Immature natural killer cell (primary cell): Measurements from ENCODE around the gene SIRT7. TPM values are rescaled to one million over a fixed set of nuclear protein-coding genes. Genes with fewer than 3 reads are reported as not detected.

Source experiments
- DNase-seq, 3 donors: peaks; one replicate each; pipeline ENCODE4 v3.0.0; 2022; ENCODE audit warnings: mixed read lengths in 1 of 3
- H3K27ac Mint-ChIP-seq, 6 donors: one replicate each; pipeline ENCODE4 v1.8.0; 2020; ENCODE audit warnings: mixed read lengths in 6 of 6, mild to moderate bottlenecking in 5 of 6, inconsistent platforms in 4 of 6, moderate library complexity in 3 of 6
- H3K27me3 Mint-ChIP-seq, 3 donors: one replicate each; pipeline ENCODE4 v1.8.0; 2020 to 2021; ENCODE audit warnings: low read depth in 3 of 3, mild to moderate bottlenecking in 3 of 3, mixed read lengths in 3 of 3, moderate library complexity in 3 of 3, inconsistent platforms in 1 of 3
- H3K36me3 Mint-ChIP-seq, 3 donors: one replicate each; pipeline ENCODE4 v1.8.0; 2020; ENCODE audit warnings: mixed read lengths in 3 of 3, inconsistent platforms in 2 of 3, mild to moderate bottlenecking in 2 of 3
- H3K4me1 Mint-ChIP-seq, 2 donors: one replicate each; pipeline ENCODE4 v1.8.0; 2020; ENCODE audit warnings: inconsistent platforms in 2 of 2, mild to moderate bottlenecking in 2 of 2, mixed read lengths in 2 of 2, moderate library complexity in 1 of 2
- H3K4me3 Mint-ChIP-seq, 5 donors: one replicate each; pipeline ENCODE4 v1.8.0; 2020; ENCODE audit warnings: mild to moderate bottlenecking in 5 of 5, mixed read lengths in 5 of 5, inconsistent platforms in 3 of 5, moderate library complexity in 3 of 5
- H3K9me3 Mint-ChIP-seq, 6 donors: one replicate each; pipeline ENCODE4 v1.8.0; 2020; ENCODE audit warnings: mild to moderate bottlenecking in 6 of 6, mixed read lengths in 6 of 6, inconsistent platforms in 4 of 6, moderate library complexity in 3 of 6
- polyA plus RNA-seq, 3 donors: library from polyadenylated mRNA; unstranded; fragments of 300-500 nt; fragmentation: Illumina TruSeq; gene quantifications; one replicate each; pipeline ENCODE4 v1.2.3, GENCODE V29; 2021

SIRT7 gene
- polyA plus RNA-seq, 3 donors from 2014 or later, result 27.2 to 54.7 (median 36.2) TPM

GRCh38 chr17:81863123-81863675, 54.8 kb downstream of the SIRT7 start:
- Mint-ChIP-seq H3K27ac (peak overlapping the region; percentile 69 to 90 (median 88)), H3K4me1 (peaks cover 48 to 53% of the 10 kb centered on the region in 2 donors), H3K36me3 (peaks cover 0 to 7% (median 0%) of the 10 kb centered on the region in 3 donors)

More at GRCh38 chr17:81863123-81863675, 54.8 kb downstream of the SIRT7 start:
- H3K4me3 Mint-ChIP-seq, result peak overlapping the region; percentile 50 to 75 (median 69)
- H3K27me3 Mint-ChIP-seq, result peaks cover 18 to 47% (median 29%) of the 10 kb centered on the region in 3 donors
- peaks cover 0 to 2% (median under 1%) of the 10 kb centered on the region in 6 donors for H3K9me3 Mint-ChIP-seq
- DNase-seq, result no peak

Other genes with a start within 250 kb of the SIRT7 start
- 10 to 100 TPM; 31.1 to 75.2 (median 61.8) TPM for gene ARL16, start 234.4 kb downstream of the SIRT7 start, polyA plus RNA-seq
- 10 to 100 TPM; 12.4 to 40.4 (median 17.3) TPM for gene HGS, start 234.2 kb downstream of the SIRT7 start, polyA plus RNA-seq
- gene MRPL12, start 214.8 kb downstream of the SIRT7 start, polyA plus RNA-seq, result 10 to 100 TPM; 43.1 to 79.4 (median 58.7) TPM
- 1 to 10 TPM; 5.6 to 7.5 (median 5.9) TPM for gene SLC25A10, start 205.9 kb downstream of the SIRT7 start, polyA plus RNA-seq
- gene GCGR, start 114.0 kb downstream of the SIRT7 start, polyA plus RNA-seq, result not detected
- gene MCRIP1, start 84.9 kb downstream of the SIRT7 start, polyA plus RNA-seq, result 100 to 1,000 TPM; 112 to 178 (median 124) TPM
- not detected for gene PPP1R27, start 83.1 kb downstream of the SIRT7 start, polyA plus RNA-seq
- gene P4HB, start 57.6 kb downstream of the SIRT7 start, polyA plus RNA-seq, result 100 to 1,000 TPM; 365 to 534 (median 475) TPM
- gene ARHGDIA, start 46.8 kb downstream of the SIRT7 start, polyA plus RNA-seq, result 100 to 1,000 TPM; 100 to 245 (median 133) TPM
- gene ALYREF, start 26.6 kb downstream of the SIRT7 start, polyA plus RNA-seq, result 10 to 100 TPM; 36.2 to 63.3 (median 40.1) TPM
- 100 to 1,000 TPM; 339 to 578 (median 348) TPM for gene ANAPC11, start 26.5 kb downstream of the SIRT7 start, polyA plus RNA-seq
- gene NPB, start 15.9 kb downstream of the SIRT7 start, polyA plus RNA-seq, result not detected
- 10 to 100 TPM; 44.7 to 59.6 (median 49.5) TPM for gene PCYT2, start 6.8 kb downstream of the SIRT7 start, polyA plus RNA-seq
- 1 to 10 TPM; 1.1 to 4.8 (median 1.3) TPM for gene MAFG, start 9.6 kb upstream of the SIRT7 start, polyA plus RNA-seq
- 1 to 10 TPM; 1.1 to 3.3 (median 1.9) TPM for gene PYCR1, start 19.1 kb upstream of the SIRT7 start, polyA plus RNA-seq
- gene MYADML2, start 29.1 kb upstream of the SIRT7 start, polyA plus RNA-seq, result not detected
- not detected for gene NOTUM, start 43.0 kb upstream of the SIRT7 start, polyA plus RNA-seq
- 10 to 100 TPM; 21.1 to 32.9 (median 31.3) TPM for gene ASPSCR1, start 59.5 kb upstream of the SIRT7 start, polyA plus RNA-seq
- gene CENPX, start 104.7 kb upstream of the SIRT7 start, polyA plus RNA-seq, result 100 to 1,000 TPM in 2 of 3 donors, 10 to 100 TPM in 1; 70.0 to 104 (median 100) TPM
- gene LRRC45, start 105.1 kb upstream of the SIRT7 start, polyA plus RNA-seq, result 1 to 10 TPM; 4.7 to 9.9 (median 5.2) TPM
- gene RAC3, start 113.5 kb upstream of the SIRT7 start, polyA plus RNA-seq, result not detected
- 100 to 1,000 TPM; 144 to 242 (median 165) TPM for gene DCXR, start 119.5 kb upstream of the SIRT7 start, polyA plus RNA-seq
- 1 to 10 TPM; 2.2 to 3.7 (median 3.2) TPM for gene RFNG, start 133.6 kb upstream of the SIRT7 start, polyA plus RNA-seq
- 100 to 1,000 TPM; 174 to 212 (median 183) TPM for gene GPS1, start 133.7 kb upstream of the SIRT7 start, polyA plus RNA-seq
- gene DUS1L, start 147.6 kb upstream of the SIRT7 start, polyA plus RNA-seq, result 10 to 100 TPM; 61.7 to 85.3 (median 82.5) TPM
- gene FASN, start 180.1 kb upstream of the SIRT7 start, polyA plus RNA-seq, result 1 to 10 TPM in 1 of 3 donors, under 1 TPM in 2; 0.10 to 2.7 (median 0.23) TPM